ENCODE data around the gene SEC16B.

DNA sequence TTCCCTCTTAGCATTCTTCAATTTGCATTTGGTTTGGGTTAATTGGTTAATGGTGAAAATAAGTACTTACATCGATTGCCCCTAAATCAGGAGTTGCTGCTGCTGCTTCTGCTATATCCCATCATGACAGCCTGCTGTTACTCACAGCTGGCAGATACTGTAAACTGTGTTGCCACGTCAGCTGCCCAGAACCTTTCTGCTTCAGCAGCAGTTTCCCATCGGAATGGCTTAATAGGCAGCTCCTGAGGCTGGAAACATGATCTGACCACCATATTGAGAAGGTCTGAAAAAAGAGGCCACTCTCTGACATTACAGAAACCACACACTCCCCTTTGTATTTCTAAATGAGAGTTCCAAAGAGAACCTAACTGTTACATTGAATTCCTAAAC is 14.3 kb upstream of the SEC16B start:
- TF ChIP-seq, protein P1, sequence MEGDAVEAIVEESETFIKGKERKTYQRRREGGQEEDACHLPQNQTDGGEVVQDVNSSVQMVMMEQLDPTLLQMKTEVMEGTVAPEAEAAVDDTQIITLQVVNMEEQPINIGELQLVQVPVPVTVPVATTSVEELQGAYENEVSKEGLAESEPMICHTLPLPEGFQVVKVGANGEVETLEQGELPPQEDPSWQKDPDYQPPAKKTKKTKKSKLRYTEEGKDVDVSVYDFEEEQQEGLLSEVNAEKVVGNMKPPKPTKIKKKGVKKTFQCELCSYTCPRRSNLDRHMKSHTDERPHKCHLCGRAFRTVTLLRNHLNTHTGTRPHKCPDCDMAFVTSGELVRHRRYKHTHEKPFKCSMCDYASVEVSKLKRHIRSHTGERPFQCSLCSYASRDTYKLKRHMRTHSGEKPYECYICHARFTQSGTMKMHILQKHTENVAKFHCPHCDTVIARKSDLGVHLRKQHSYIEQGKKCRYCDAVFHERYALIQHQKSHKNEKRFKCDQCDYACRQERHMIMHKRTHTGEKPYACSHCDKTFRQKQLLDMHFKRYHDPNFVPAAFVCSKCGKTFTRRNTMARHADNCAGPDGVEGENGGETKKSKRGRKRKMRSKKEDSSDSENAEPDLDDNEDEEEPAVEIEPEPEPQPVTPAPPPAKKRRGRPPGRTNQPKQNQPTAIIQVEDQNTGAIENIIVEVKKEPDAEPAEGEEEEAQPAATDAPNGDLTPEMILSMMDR (IDR thresholded peaks at IDR 0.05) = no peak
- TF ChIP-seq ZFX (IDR thresholded peaks at IDR 0.05; ENCODE audit: borderline replicate concordance) = no peak
